ENCODE results near the gene SNAP91. TPM values are rescaled to one million over a fixed set of nuclear protein-coding genes. Genes with fewer than 3 reads are reported as not detected.

Gene SNAP91
- total and polyA plus RNA-seq, 9 of the 15 experiments (the other 6 are each of a cell fraction or from before 2014, with no cell fraction given), result not detected

- in situ Hi-C loops (cut with MboI), result loop anchor here (25.0 kb wide), 1 partner anchor 611 kb away; no protein-coding TSS in a partner anchor
- 0% methylated on average over 3 of the region's 3 CpGs for WGBS (ENCODE audit: insufficient coverage, low coverage, missing lambda C conversion rate)
These were observed 107.8 kb downstream of the SNAP91 start for GRCh38 chr6:83601119-83601518.

More at GRCh38 chr6:83601119-83601518, 107.8 kb downstream of the SNAP91 start:
- CTCF ChIA-PET (ENCODE audit: low intra/inter-chr PET ratio), result no interaction called here
- BruUV-seq (replicated peaks), result no TSS peak
- DNase-seq (ENCODE audit: extremely low read depth in 1 of 4, low spot score in 3 of 4), result no peak
- POLR2A ChIA-PET, result interaction anchor here (0.6 to 1.0 kb wide), 4 partner anchors 12 to 1189 kb away, joined by 3 to 4 read pairs (median 4); no protein-coding TSS in a partner anchor
- H2AFZ ChIP-seq (ENCODE audit: low read depth, low read length), result no peak overlapping the region
- no peak overlapping the region for H3K27ac ChIP-seq (ENCODE audit: extremely low read depth, low read depth, low read length)
- no peaks in the 10 kb centered on the region for H3K79me2 ChIP-seq (ENCODE audit: control insufficient read depth, insufficient read depth, low read length)
- no peak overlapping the region for H3K4me2 ChIP-seq (ENCODE audit: insufficient read depth, low read length)
- H3K9ac ChIP-seq (ENCODE audit: insufficient read depth in 1 of 2, low read depth in 2 of 2, low read length in 2 of 2), result no peak overlapping the region
- H3K36me3 ChIP-seq (ENCODE audit: control insufficient read depth, insufficient read depth, low read length), result no peaks in the 10 kb centered on the region
- no peaks in the 10 kb centered on the region; a peak in 1 of 5 replicates for H3K27me3 ChIP-seq (ENCODE audit: control insufficient read depth in 2 of 2, insufficient read depth in 2 of 2, low read length in 2 of 2)
- H3K4me1 ChIP-seq (replicated peaks in 1 of 2; ENCODE audit: control insufficient read depth in 2 of 2, insufficient read depth in 2 of 2, low read length in 2 of 2), result no peaks in the 10 kb centered on the region
- intact Hi-C loops (cut with micrococcal nuclease), result no loop called here
- H3K4me3 ChIP-seq, result no peak overlapping the region
- FAIRE-seq, result no peak
- TF ChIP-seq POLR2AphosphoS5 (IDR thresholded peaks at IDR 0.05; ENCODE audit: control insufficient read depth, insufficient read depth, low read depth, low read length), result no peak
- no peak for TF ChIP-seq ZNF124 (CRISPR knock-in tag; IDR thresholded peaks at IDR 0.05)
- no peak for TF ChIP-seq CREB3 (tag; conservative IDR thresholded peaks at IDR 0.05; ENCODE audit: low read depth)
- no peak for TF ChIP-seq GABPA (tag; conservative IDR thresholded peaks at IDR 0.05; ENCODE audit: low read depth)
- no peak for TF ChIP-seq U2AF2 (optimal IDR thresholded peaks at IDR 0.05; ENCODE audit: low read depth, low read length)
- TF ChIP-seq ZNF609 (CRISPR knock-in tag; IDR thresholded peaks at IDR 0.05; ENCODE audit: borderline replicate concordance), result no peak
- no peak for TF ChIP-seq ZNF174 (CRISPR knock-in tag; IDR thresholded peaks at IDR 0.05)
- no peak for TF ChIP-seq SNRNP70 (optimal IDR thresholded peaks at IDR 0.05; ENCODE audit: low read depth, low read length)
- TF ChIP-seq ARID2 (IDR thresholded peaks at IDR 0.05), result no peak
- no peak for TF ChIP-seq RFX7 (CRISPR knock-in tag; IDR thresholded peaks at IDR 0.05)
- no peak for TF ChIP-seq ZNF347 (CRISPR knock-in tag; IDR thresholded peaks at IDR 0.05; ENCODE audit: low read depth)
- no peak for TF ChIP-seq ARID3B (CRISPR knock-in tag; IDR thresholded peaks at IDR 0.05; ENCODE audit: borderline replicate concordance)
- TF ChIP-seq MAFG (tag; conservative IDR thresholded peaks at IDR 0.05), result no peak
- H4K20me1 ChIP-seq (replicated peaks; ENCODE audit: control insufficient read depth, insufficient read depth, low read length), result no peaks in the 10 kb centered on the region
- no peak for ATAC-seq
- no peaks in the 10 kb centered on the region for H3K9me3 ChIP-seq (replicated peaks; ENCODE audit: control insufficient read depth, insufficient read depth, low read depth, low read length)
- H3K9me1 ChIP-seq (ENCODE audit: control insufficient read depth, insufficient read depth, low read length), result no peaks in the 10 kb centered on the region

Measured in K562 (cell line).